Thyroid gland (tissue), 4 donors: ENCODE data around the gene CCIN. TPM values are rescaled to one million over a fixed set of nuclear protein-coding genes. Genes with fewer than 3 reads are reported as not detected.

Experiments used
- DNase-seq, 2 donors: peaks; one replicate each; pipeline ENCODE4 v3.0.0-alpha.2; 2019
- H3K27ac ChIP-seq, 3 donors: fragments of 200-600 bp; sonication (generic); 1 replicate in 2 of 3; 2 replicates in 1 of 3; pipeline ENCODE4 v1.5.1; 2016 to 2019; ENCODE audit warnings: mild to moderate bottlenecking in 1 of 3, moderate library complexity in 1 of 3
- H3K27me3 ChIP-seq: fragments of 200-600 bp; sonication (generic); one replicate; pipeline ENCODE4 v1.5.1; 2019
- H3K36me3 ChIP-seq, 2 donors: fragments of 200-600 bp; sonication (generic); one replicate each; pipeline ENCODE4 v1.5.1; 2016 to 2019
- H3K4me1 ChIP-seq, 2 donors: fragments of 200-600 bp; sonication (generic); one replicate each; pipeline ENCODE4 v1.5.1; 2017 to 2019
- H3K4me3 ChIP-seq, 3 donors: fragments of 200-600 bp; sonication (generic); replicated peaks in 1 of 3; 1 replicate in 2 of 3; 2 replicates in 1 of 3; pipeline ENCODE4 v1.5.1; 2016; ENCODE audit warnings: mild to moderate bottlenecking in 1 of 3
- H3K9me3 ChIP-seq: fragments of 200-600 bp; sonication (generic); one replicate; pipeline ENCODE4 v1.5.1; 2017
- CTCF ChIP-seq, 6 experiments: fragments of 200-600 bp in 3 of 6; fragments of 450-650 bp in 3 of 6; sonication (generic) in 3 of 6; IDR thresholded peaks; one replicate each; pipeline ENCODE4 v1.5.1; 2016 to 2019; ENCODE audit warnings: antibody characterized with exemption in 6 of 6, mild to moderate bottlenecking in 2 of 6, inconsistent platforms in 1 of 6, moderate library complexity in 1 of 6
- POLR2A ChIP-seq, 2 donors: fragments of 450-650 bp; IDR thresholded peaks; one replicate each; pipeline ENCODE4 v1.6.1; 2017; ENCODE audit warnings: antibody characterized with exemption in 2 of 2, mild to moderate bottlenecking in 2 of 2, moderate library complexity in 1 of 2
- WGBS, 2 donors: methylation state at CpG; one replicate each; pipeline ENCODE4 v1.1.5; 2017; 5-methylcytosine and 5-hydroxymethylcytosine counted together
- intact Hi-C: fragments of 100-400 bp; cut with DNase I; formaldehyde crosslinking; loops from one replicate; pipeline ENCODE4 v1.15.1; 2023
- total RNA-seq, 4 donors: library from RNA; depleted of rRNA; stranded (reverse); fragments of >200 nt; gene quantifications; one replicate each; pipeline ENCODE4 v1.2.3, GENCODE V29; 2016

The CCIN gene
- under 1 TPM in 1 of 4 donors, not detected in 3; 0.40 TPM for total RNA-seq

DNA sequence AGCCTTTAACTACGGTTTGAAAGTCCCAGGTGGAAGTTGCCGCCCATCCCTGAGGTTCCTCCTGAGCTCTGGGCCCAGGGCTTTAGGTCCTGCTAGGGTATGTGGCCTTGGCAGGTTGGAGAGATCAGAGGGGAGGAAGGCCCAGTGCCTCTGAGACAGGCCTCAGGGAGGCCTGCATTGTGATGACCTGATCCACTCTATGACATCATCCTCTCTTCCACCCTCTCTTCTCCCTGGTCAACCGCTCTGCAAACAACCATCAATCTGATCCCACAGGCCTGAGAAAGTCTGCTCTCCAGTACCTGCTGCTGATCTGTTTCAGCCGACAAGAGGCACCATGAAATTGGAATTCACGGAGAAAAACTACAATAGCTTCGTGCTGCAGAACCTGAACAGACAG is at the start of gene CCIN:
Gene CCIN (plus strand): TSS at position 223 of the 400 bp plus-strand sequence. CDS start 115 bp downstream, at position 338.
- Histone ChIP-seq H3K9me3 (no peaks in the 10 kb centered on the region), H3K27me3 (no peaks in the 10 kb centered on the region), H3K4me3 (no peak within 1 kb of the TSS), H3K4me1 (peaks cover 0 to 16% of the 10 kb centered on the region in 2 donors), H3K27ac (no peak within 1 kb of the TSS), H3K36me3 (no peaks in the 10 kb centered on the region)
- 91 to 94% methylated on average over 6 of the region's 6 CpGs for WGBS, 2 donors
- TF ChIP-seq POLR2A (IDR thresholded peaks at IDR 0.05), result no peak
- TF ChIP-seq CTCF (IDR thresholded peaks at IDR 0.05), result no peak
- intact Hi-C loops, result loop anchor here (10.0 kb wide), 1 partner anchor 214 kb away; the partner anchor contains the start of gene OR2S2
- no peak for DNase-seq

- peaks cover 16 to 17% of the 10 kb centered on the region in 2 donors for H3K4me1 ChIP-seq
- intact Hi-C loops, result no loop called here
- DNase-seq, result peak; percentile 23 to 33
- no peak for TF ChIP-seq POLR2A (IDR thresholded peaks at IDR 0.05)
- no peak for TF ChIP-seq CTCF (IDR thresholded peaks at IDR 0.05)
- 39 to 53% methylated on average over 7 of the region's 7 CpGs for WGBS, 2 donors
- no peak overlapping the region for H3K4me3 ChIP-seq
- H3K27me3 ChIP-seq, result no peaks in the 10 kb centered on the region
- no peaks in the 10 kb centered on the region for H3K9me3 ChIP-seq
- peak overlapping the region; percentile 56 to 76 (median 66) for H3K27ac ChIP-seq
- H3K36me3 ChIP-seq, result no peaks in the 10 kb centered on the region
Measured at GRCh38 chr9:36119476-36119875, 49.7 kb upstream of the CCIN start.

GRCh38 chr9:36120705-36121104 is 48.5 kb upstream of the CCIN start:
- TF ChIP-seq CTCF (IDR thresholded peaks at IDR 0.05), result no peak
- no peak for TF ChIP-seq POLR2A (IDR thresholded peaks at IDR 0.05)
- no peak overlapping the region for H3K4me3 ChIP-seq
- H3K9me3 ChIP-seq, result no peaks in the 10 kb centered on the region
- intact Hi-C loops, result no loop called here
- peak overlapping the region in 1 of 3 donors; percentile 76 for H3K27ac ChIP-seq
- H3K4me1 ChIP-seq, result peaks cover 16 to 17% of the 10 kb centered on the region in 2 donors
- H3K27me3 ChIP-seq, result no peaks in the 10 kb centered on the region
- no peaks in the 10 kb centered on the region for H3K36me3 ChIP-seq
- 61 to 70% methylated on average over 4 of the region's 4 CpGs for WGBS, 2 donors
- DNase-seq, result no peak

DNA sequence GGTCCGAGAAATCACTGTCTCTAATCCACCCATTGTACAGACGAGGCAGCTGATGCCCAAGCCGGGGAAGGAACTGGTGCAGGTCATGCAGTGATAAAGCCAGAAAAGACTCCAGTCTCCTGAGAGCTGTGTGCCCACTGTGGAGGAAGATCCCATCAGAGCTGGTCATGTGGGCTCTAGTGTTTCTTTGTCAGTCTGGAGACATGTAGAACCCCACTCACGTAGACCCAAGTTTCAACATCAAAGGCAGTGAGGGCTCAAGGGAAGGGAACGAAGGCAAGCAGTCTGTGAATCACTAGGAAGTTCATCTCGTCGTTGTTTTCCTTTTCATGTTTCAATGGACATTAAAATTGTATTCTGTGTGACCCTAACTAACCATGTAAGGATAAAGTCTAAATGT is 47.2 kb upstream of the CCIN start:
- 93% methylated on average over 7 of the region's 7 CpGs for WGBS, 2 donors
- DNase-seq, result no peak
- H3K9me3 ChIP-seq, result no peaks in the 10 kb centered on the region
- no peak overlapping the region for H3K27ac ChIP-seq
- no peaks in the 10 kb centered on the region for H3K27me3 ChIP-seq
- no peaks in the 10 kb centered on the region for H3K36me3 ChIP-seq
- TF ChIP-seq CTCF (IDR thresholded peaks at IDR 0.05) (no peak), POLR2A (IDR thresholded peaks at IDR 0.05) (no peak)
- intact Hi-C loops, result no loop called here
- H3K4me3 ChIP-seq, result no peak overlapping the region
- peaks cover 16 to 17% of the 10 kb centered on the region in 2 donors for H3K4me1 ChIP-seq

GRCh38 chr9:36123515-36123914 is 45.7 kb upstream of the CCIN start:
- intact Hi-C loops, result no loop called here

More at GRCh38 chr9:36123515-36123914, 45.7 kb upstream of the CCIN start:
- WGBS, 2 donors, result 97 to 99% methylated on average over 2 of the region's 2 CpGs
- Histone ChIP-seq H3K27me3 (no peaks in the 10 kb centered on the region), H3K4me3 (no peak overlapping the region), H3K36me3 (no peaks in the 10 kb centered on the region), H3K9me3 (no peaks in the 10 kb centered on the region), H3K4me1 (peaks cover 11 to 12% of the 10 kb centered on the region in 2 donors), H3K27ac (no peak overlapping the region)
- no peak for DNase-seq
- no peak for TF ChIP-seq POLR2A (IDR thresholded peaks at IDR 0.05)
- TF ChIP-seq CTCF (IDR thresholded peaks at IDR 0.05), result no peak
